SK-N-MC (cell line): ENCODE measurements around the gene MCRIP2.

Experiments used
- EZH2 ChIP-seq: fragments of 200-600 bp; sonication (generic); IDR thresholded peaks from one replicate; pipeline ENCODE4 v1.6.1; 2017; ENCODE audit warnings: antibody characterized with exemption
- FOXP2 ChIP-seq: optimal IDR thresholded peaks from 2 replicates; pipeline ENCODE3; 2011; ENCODE audit warnings: mild to moderate bottlenecking, moderate library complexity; ENCODE audit not compliant: insufficient read depth; ENCODE audit errors: extremely low read length, control extremely low read depth
- POLR2AphosphoS5 ChIP-seq: IDR thresholded peaks from 2 replicates; pipeline ENCODE4 v1.6.1; 2012; ENCODE audit warnings: mild to moderate bottlenecking, low read depth, low read length, borderline replicate concordance

DNA sequence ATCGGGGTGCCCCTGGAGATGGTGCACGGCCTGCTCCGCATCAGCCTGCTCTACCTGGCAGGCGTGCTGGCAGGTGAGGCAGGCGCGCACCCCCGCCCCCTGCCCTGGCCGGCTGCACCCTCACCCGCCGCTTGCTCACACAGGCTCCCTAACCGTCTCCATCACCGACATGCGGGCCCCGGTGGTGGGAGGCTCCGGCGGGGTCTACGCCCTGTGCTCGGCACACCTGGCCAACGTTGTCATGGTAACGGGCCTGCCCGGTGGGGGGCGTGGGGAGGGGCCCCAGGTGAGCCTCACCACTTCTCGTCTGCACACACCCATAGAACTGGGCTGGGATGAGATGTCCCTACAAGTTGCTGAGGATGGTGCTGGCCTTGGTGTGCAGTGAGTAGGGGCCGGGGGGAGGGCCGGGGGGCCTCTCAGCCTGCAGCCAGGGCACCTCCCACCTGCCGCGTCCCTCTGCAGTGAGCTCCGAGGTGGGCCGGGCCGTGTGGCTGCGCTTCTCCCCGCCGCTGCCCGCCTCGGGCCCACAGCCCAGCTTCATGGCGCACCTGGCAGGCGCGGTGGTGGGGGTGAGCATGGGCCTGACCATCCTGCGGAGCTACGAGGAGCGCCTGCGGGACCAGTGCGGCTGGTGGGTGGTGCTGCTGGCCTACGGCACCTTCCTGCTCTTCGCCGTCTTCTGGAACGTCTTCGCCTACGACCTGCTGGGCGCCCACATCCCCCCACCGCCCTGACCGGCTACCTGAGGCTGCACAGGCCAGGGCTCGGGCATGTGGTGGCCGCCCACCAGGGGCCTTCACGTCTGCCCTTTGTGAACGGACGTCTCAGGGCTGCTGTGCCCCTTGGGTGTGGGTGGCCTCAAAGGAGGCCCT lies 35.9 kb downstream of the MCRIP2 start:
- TF ChIP-seq EZH2 (no peak), POLR2AphosphoS5 (no peak), FOXP2 (no peak)
